GM19193 (cell line): ENCODE data around the gene ERBB3.

ENCODE experiments used
- POLR2A ChIP-seq: IDR thresholded peaks from 4 replicates; pipeline ENCODE4 v1.6.1; 2011; ENCODE audit not compliant: insufficient read depth, insufficient read length; ENCODE audit errors: extremely low read depth

Gene ERBB3

DNA sequence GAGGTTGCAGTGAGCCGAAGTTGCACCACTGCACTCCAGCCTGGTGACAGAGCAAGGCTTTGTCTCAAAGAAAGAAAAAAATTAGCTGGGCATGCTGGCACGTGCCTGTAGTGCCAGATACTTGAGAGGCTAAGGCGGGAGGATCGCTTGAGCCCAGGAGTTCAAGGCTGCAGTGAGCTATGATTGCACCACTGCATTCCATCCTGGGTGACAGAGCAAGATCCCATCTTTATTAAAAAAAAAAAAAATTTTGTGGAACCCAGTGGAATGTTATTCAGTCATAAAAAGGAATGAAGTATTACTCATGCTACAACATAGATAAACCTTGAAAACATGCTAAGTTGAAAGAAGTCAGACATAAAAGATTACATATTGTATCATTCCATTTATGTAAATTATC, 8.3 kb upstream of the ERBB3 start:
- no peak for TF ChIP-seq POLR2A

DNA sequence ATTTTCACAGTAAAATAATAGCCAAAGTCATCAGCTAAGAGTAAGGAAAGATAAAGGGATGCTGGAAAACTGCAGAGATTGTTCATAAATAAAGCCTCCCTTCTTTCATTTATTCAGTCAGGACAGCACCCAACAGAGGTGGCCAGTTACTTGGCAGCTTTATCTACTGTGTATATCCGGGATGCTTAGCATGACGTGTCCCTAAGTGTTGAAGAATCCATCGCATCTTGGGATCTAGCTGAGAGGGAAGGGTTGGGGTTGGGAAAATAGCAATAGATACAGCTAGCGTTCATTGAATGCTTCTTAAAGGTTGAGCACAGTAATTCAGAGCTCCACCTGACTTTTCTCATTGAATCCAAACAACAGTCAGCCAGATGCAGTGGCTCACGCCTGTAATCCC, 5.6 kb upstream of the ERBB3 start:
- TF ChIP-seq POLR2A, result no peak

DNA sequence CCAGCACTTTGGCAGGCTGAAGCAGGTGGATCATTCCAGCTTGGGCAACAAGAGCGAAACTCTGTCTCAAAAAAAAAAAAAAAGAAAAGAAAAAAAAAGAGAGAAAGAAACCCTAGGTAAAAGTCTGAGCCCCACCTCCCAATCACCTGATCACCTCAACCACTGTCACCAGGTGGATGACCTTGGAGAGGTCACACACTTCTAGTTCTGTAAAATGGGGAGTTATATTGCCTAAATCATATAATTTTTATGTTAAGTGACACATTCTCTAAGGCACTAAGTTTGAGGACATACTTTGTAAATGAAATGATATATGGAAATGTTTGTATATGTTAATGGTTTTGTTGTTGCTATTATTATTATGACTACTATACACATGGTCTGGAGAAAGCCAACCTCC, 1.5 kb upstream of the ERBB3 start:
- no peak for TF ChIP-seq POLR2A

DNA sequence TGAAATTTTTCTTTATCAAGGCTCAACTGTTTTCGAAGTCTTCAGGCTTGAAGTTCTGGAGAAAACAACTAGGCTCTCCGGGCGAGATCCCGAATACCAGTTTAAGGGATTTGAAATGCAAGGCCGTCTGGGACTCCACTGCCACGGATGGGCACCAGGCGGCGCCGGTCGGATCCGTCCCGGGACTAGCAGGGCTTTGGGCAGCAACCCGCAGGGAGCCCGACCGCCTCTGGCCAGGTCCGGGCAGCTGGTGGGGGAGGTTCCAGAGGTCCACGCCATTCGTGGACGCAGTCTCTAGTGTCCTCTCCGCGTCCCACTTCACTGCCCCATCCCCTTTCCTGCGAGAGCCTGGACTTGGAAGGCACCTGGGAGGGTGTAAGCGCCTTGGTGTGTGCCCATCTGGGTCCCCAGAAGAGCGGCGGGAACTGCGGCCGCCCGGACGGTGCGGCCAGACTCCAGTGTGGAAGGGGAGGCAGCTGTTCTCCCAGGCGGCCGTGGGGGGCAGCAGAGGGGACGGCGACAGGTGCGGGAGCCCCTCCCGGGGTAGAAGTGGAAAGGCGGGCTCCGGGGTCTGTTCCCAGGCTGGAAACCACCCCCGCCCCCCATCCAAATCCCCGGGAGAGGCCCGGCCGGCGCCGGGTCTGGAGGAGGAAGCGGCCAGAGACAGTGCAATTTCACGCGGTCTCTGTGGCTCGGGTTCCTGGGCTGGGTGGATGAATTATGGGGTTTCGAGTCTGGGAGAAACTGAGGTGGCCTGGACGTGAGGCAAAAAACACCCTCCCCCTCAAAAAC, 838 bp upstream of the ERBB3 start:
- TF ChIP-seq POLR2A, result no peak

DNA sequence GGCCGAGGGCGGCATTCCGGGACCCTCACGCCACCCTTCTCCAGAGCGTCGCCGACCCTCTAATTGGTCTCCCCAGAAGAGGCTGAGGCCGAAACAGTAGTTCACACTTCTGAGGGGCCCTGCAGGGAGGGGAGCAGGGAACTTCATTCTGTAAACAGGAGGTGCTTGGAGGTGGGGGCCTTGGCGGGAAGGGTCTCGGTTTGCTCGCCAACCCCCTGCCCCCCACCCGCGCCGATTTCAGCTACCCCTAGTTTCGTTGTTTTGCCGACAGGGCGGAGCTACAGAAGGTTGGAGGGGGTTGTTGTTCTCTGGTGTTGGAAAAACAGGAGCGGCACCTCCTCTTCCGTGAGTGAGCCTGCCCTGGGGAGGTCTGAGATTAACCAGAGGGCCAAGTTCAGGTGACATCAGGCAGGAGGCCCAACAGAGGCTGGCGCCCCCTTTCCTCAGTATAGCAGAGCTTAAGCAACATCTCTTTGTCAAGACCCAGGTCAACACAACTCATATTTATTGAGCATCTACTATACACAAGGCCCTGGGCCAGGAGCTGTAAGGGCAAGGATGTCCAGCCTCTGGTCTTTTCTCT, 682 bp downstream of the ERBB3 start:
- TF ChIP-seq POLR2A, result no peak

DNA sequence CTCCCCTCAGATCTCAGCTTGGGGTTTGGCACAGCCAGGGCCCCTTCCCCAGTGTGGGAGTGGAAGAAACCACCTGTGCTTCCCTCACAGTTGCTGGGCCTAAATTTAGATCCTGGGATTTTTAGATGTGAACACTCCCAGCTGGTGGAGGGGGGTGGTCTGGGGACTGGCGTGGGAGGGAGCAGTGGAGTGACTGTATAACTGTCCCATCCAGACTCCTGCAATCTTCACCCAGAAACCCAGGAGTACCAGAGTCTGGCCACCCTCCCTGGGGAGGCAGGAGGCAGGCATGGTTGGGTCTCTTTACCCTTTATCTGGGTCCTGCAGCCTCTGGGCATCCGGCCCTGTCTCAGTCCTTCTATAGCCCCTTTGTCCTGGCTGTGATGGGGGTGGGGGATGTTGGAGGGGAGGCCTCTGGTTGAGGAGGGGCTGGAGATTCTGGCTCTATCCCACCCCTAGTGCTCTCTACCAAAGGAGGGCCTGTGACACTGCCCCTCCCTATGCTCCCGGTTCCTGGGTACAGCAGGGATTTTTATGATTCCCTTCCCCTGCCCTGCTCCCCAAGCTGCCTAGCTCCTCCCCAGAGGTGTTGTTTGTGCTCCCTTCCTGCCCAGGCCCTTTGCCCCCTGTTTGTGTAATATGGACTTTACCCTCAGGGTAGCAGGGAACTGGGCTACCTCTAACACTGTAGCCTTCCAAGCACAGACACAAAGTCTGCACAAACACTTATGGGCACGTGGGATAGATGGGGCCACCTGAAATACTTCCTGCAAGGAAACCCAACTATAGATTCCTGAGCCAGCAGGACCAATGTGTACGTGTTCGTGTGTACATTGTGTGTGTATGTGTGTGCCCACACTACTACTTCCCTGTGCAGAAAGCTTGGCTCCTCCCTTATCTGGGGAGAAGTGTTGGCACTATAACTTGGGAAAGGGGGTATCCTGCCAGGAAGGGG, 1.7 kb downstream of the ERBB3 start:
- no peak for TF ChIP-seq POLR2A

DNA sequence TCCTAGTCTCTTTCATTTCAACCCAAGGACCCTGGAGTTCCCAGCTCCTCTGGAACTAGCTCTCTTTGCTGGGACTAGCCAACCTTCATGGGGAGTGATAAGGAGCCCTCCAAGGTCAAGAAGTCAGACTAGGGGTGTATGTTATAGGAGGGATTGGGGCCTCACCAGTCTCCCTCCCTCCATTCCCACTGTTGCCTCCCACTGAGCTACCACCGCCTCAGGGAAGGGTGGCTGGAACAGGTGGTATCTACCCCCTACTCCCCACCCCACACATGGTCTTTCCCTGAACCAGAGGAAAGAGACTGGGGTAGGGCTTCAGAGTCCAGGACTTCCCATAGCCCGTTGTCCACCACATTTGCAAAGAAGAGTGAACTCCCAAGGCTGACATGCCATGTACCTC, 2.4 kb downstream of the ERBB3 start:
- no peak for TF ChIP-seq POLR2A

DNA sequence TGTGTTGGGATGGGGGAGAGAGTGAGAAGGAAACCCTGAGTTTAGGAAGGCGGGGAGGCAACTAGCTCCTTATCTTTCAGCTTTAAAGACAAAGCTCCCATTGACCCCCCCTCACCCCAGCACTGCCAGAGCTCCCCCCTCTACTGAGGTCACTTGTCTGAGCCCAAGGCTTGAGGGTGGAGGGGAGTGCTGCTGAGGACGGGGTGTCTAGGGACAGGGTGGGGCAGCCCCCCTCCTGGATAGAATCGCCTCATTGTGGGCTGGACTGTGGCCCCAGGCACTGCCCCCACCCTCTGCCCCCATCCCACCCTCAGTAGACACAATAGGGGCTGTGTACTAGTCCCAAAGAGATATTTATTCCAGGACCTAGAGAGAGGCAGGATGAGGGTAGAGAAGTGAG, 3.0 kb downstream of the ERBB3 start:
- TF ChIP-seq POLR2A, result no peak

DNA sequence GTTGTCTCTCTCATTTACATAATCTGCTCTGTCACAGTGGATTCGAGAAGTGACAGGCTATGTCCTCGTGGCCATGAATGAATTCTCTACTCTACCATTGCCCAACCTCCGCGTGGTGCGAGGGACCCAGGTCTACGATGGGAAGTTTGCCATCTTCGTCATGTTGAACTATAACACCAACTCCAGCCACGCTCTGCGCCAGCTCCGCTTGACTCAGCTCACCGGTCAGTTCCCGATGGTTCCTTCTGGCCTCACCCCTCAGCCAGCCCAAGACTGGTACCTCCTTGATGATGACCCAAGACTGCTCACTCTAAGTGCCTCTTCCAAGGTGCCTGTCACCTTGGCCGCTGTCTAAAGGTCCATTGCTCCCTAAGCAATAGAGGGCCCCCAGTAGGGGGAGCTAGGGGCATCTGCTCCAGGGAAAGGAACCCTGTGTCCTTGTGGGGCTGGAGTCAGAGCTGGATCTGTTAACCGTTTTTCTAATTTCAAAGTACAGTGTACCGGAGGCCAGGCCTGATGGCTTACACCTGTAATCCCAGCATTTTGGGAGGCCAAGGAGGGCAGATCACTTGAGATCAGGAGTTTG, 5.1 kb downstream of the ERBB3 start:
- no peak for TF ChIP-seq POLR2A

DNA sequence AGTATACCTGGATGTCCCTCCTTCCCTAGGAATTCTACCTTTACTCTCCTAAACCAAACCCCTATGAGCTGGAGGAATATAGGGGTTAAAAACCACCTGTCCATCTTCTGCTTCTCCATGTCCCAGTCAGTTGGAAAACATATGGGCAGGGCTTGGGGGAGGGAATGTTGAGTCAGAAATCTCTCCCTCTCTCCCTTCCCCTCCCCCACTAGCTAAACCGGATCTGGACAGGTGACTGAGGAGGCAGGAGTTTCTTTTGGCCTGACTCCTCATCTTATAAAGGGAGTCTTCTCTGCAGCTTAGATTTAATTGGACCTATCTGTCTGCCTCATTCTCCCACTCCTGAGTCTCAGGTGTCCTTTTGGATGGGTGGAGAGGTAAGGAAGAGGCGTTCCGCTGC, 6.1 kb downstream of the ERBB3 start:
- no peak for TF ChIP-seq POLR2A

DNA sequence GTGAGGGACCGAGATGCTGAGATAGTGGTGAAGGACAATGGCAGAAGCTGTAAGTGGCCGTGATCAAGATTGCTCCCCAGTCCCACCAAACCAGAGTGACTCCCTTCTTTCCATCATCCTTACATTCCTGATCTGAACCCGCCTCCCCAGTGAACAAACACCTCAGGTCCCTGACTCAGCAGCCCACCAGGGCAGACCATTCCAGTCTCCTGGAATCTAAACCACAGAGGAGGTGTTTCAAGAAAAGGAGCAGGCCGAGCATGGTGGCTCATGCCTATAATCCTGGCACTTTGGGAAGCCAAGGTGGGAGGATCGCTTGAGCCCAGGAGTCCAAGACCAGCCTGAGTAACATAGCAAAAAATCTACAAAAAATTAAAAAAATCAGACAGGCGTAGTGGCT, 6.6 kb downstream of the ERBB3 start:
- no peak for TF ChIP-seq POLR2A

DNA sequence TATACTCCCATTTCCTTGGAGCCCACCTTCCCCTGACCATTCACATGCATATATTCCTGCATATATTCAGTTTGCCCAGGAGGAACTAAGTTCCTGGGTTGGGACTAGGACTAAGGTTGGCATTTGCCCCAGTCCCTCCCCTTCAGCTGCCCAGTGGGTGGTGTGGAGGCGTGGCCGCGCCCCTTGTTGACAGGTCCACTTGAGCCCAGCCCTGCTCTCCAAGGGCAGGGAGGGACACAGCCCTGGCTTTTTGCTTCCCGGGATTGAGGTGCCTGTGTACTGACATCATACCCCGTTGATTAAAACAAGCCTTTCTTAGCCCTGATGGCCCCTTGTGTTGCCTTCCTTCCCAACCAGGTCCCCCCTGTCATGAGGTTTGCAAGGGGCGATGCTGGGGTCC, 7.3 kb downstream of the ERBB3 start:
- TF ChIP-seq POLR2A, result no peak

DNA sequence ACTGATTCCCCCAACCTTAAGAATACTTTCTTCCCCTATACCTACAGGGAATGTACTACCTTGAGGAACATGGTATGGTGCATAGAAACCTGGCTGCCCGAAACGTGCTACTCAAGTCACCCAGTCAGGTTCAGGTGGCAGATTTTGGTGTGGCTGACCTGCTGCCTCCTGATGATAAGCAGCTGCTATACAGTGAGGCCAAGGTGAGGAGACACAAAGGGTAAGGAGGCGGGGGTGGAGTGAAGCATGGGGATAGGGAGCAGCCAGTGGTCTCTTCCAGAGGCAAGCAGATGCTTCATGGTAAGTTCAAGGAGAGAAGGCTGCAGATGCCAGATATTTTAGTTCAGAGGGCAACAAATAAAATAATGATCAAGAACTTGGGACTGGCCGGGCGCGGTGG, 17.8 kb downstream of the ERBB3 start:
- TF ChIP-seq POLR2A, result no peak

DNA sequence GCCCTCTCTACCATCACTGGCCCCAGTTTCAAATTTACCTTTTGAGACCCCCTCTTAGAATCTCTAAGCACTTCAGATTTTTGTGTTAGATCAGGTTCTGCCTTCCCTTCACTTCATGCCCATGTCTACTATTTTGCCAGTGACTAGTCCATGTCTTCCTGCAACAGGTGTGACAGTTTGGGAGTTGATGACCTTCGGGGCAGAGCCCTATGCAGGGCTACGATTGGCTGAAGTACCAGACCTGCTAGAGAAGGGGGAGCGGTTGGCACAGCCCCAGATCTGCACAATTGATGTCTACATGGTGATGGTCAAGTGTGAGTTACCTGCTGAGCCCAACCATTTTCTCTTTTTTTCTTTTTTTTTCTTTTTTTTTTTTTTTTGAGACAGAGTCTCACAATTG, 18.6 kb downstream of the ERBB3 start:
- TF ChIP-seq POLR2A, result no peak

DNA sequence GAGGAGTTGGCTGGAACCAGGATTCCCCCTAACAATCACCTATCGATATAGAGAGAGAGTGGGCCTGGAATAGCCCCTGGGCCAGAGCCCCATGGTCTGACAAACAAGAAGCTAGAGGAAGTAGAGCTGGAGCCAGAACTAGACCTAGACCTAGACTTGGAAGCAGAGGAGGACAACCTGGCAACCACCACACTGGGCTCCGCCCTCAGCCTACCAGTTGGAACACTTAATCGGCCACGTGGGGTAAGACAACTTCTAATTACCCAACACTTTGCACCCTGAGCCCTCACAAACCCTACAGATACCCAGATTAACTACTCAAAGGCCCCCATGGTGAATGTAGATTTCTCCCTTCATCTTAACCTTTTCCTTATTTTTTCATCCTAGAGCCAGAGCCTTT, 19.8 kb downstream of the ERBB3 start:
- TF ChIP-seq POLR2A, result no peak
